ENCODE measurements around the gene RPL10A.
"Not testable (repeated sequence)": the region's sequence is repeated elsewhere in the genome, so short reads cannot be mapped to it uniquely, and the experiment has no call there.

The RPL10A gene

DNA sequence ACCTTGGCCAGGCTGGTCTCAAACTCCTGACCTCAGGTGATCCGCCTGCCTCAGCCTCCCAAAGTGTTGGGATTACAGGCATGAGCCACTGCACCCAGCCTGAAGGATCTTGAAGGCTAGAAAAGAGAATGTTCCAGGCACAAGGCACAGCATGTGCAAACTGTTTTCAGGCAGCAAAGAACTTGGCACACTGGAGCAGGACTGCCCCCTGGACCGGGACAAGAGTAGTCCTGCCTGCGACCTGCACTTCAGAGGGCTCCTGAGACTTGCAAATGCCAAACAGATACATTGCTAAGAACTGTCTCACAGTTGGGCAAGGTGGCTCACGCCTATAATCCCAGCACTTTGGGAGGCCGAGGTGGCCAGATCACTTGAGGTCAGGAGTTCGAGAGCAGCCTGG is 47.7 kb downstream of the RPL10A start:
- DNase-seq: not testable (repeated sequence)

GRCh38 chr6:35516712-35517111 is 48.5 kb downstream of the RPL10A start:
- no peak for DNase-seq

- not testable (repeated sequence) for DNase-seq
Measured at GRCh38 chr6:35517978-35518377, 49.8 kb downstream of the RPL10A start.

- no peak for DNase-seq
Measured at GRCh38 chr6:35518566-35519312, 50.5 kb downstream of the RPL10A start.

DNA sequence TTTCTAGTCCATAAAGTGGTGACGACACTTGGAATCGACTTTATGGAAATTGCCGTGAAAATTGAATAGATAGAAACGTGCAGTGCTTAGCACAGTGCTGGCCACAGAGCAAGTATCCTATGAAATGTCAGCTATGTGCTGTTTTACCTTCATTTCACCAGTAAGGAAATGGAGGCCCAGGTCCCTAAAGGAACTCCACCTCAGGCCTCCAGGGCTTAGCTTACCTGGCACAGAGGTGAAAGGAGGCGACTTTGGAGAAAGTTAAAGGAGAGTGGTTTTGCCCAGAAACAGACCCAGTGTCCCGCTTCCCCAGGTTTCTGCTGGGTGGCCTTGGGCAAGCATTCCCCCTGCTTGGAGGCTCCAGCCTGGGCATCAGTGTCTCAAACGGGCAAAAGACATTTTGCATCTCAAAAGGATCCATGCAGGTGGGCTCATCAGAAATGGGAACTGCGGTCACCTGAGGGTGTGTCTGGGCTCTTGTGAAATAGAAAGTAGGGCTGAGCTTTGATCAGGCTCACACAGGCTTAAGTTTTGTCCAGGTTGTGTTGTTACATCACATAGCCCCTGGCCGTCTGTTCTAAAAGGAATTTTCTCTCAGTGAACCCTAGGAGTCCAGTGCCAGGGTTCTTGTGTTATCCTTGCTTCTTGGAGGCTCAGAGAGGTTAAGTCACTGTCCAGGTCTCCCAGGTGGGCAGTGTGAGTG is 51.3 kb downstream of the RPL10A start:
- DNase-seq: no peak

All from activated CD4-positive, alpha-beta T cell treated with anti-CD3 and anti-CD28 coated beads for 4 hours (primary cell).